HCT116 (cell line): Measurements from ENCODE around the gene PFKFB2. TPM values are rescaled to one million over a fixed set of nuclear protein-coding genes. Genes with fewer than 3 reads are reported as not detected.

Source experiments
- ATAC-seq: fragments of 200-7000 bp; cut with Tn5 transposase; 2 replicates; pipeline ENCODE4 v1.9.1; 2020; ENCODE audit warnings: mild to moderate bottlenecking, moderate library complexity
- BruUV-seq: library from RNA; stranded (reverse); fragments of 400-500 nt; replicated peaks from 2 replicates; lab custom pipeline; 2021; lab: Mats Ljungman, UMichigan
- CTCF ChIA-PET: fragments of 300-600 bp; sonication (Branson Sonifier 250); formaldehyde crosslinking; loops from one replicate; lab custom pipeline; 2021; ENCODE audit warnings: antibody characterized with exemption; lab: Charles Lee
- POLR2A ChIA-PET: fragments of 300-600, 350-600 bp; sonication (Branson Sonifier 250); formaldehyde crosslinking; loops from one replicate; lab custom pipeline; 2021; ENCODE audit warnings: antibody characterized with exemption; lab: Charles Lee
- RAD21 ChIA-PET, 2 experiments: fragments of 300-600 bp; sonication (Branson Sonifier 250); formaldehyde crosslinking; loops; one replicate each; lab custom pipeline; 2023; ENCODE audit warnings: low total read pairs in 2 of 2; ENCODE audit not compliant: uncharacterized antibody in 2 of 2, unreplicated experiment in 2 of 2, low non-redundant PET in 1 of 2; lab: Charles Lee
- DNase-seq: peaks from one replicate; pipeline ENCODE4 v3.0.0-alpha.2; 2010; ENCODE audit warnings: low read depth, low spot score
- H2AFZ ChIP-seq: fragments of 200-600 bp; shearing (Covaris generic), sonication (generic); 2 replicates; pipeline ENCODE4 v1.6.1; 2017; ENCODE audit warnings: low read depth, mixed run types, mixed read lengths, antibody characterized with exemption, low read length; ENCODE audit not compliant: poor library complexity, severe bottlenecking
- H3K27ac ChIP-seq: 2 replicates; pipeline ENCODE4 v1.5.1; 2012; ENCODE audit warnings: low read depth, low read length
- H3K27me3 ChIP-seq: fragments of 200-600 bp; sonication (generic); 2 replicates; pipeline ENCODE4 v1.6.1; 2016; ENCODE audit warnings: mixed run types, low read length, mixed read lengths; ENCODE audit not compliant: insufficient read depth
- H3K36me3 ChIP-seq, 2 experiments: fragments of 200-500 bp in 1 of 2; fragments of 200-600 bp in 1 of 2; sonication (Bioruptor generic) in 1 of 2; sonication (generic) in 1 of 2; 2 replicates each; pipeline versions ENCODE4 v1.5.1 to v1.6.1; 2014 to 2016; ENCODE audit warnings: low read length in 2 of 2, inconsistent platforms in 1 of 2, mixed read lengths in 1 of 2, mixed run types in 1 of 2; ENCODE audit not compliant: insufficient read depth in 2 of 2, control insufficient read depth in 1 of 2
- H3K4me1 ChIP-seq, 2 experiments: fragments of 200-600 bp in 1 of 2; sonication (generic) in 1 of 2; 2 replicates each; pipeline versions ENCODE4 v1.5.1 to v1.6.1; 2012 to 2017; ENCODE audit warnings: low read length in 2 of 2, inconsistent platforms in 1 of 2, mild to moderate bottlenecking in 1 of 2, mixed read lengths in 1 of 2, mixed run types in 1 of 2, moderate library complexity in 1 of 2; ENCODE audit not compliant: insufficient read depth in 2 of 2, control insufficient read depth in 1 of 2
- H3K4me2 ChIP-seq: fragments of 200-600 bp; sonication (generic); 2 replicates; pipeline ENCODE4 v1.6.1; 2017; ENCODE audit warnings: mixed run types, low read length, mixed read lengths
- H3K4me3 ChIP-seq, 2 experiments: fragments of 200-600 bp in 1 of 2; sonication (generic) in 1 of 2; replicated peaks in 1 of 2; 2 replicates each; pipeline ENCODE4 v1.5.1; 2011 to 2016; ENCODE audit warnings: low read length in 2 of 2, control low read depth in 1 of 2, low read depth in 1 of 2, mild to moderate bottlenecking in 1 of 2, mixed read lengths in 1 of 2, mixed run types in 1 of 2
- H3K79me2 ChIP-seq: fragments of 200-600 bp; sonication (generic); 2 replicates; pipeline ENCODE4 v1.6.1; 2017; ENCODE audit warnings: mild to moderate bottlenecking, mixed run types, low read length, moderate library complexity, mixed read lengths; ENCODE audit not compliant: insufficient read depth
- H3K9ac ChIP-seq: fragments of 200-600 bp; sonication (generic); 2 replicates; pipeline ENCODE4 v1.6.1; 2016; ENCODE audit warnings: low read length, mixed read lengths
- H3K9me2 ChIP-seq: fragments of 200-600 bp; sonication (generic), shearing (Covaris generic); 2 replicates; pipeline ENCODE4 v1.6.1; 2017; ENCODE audit warnings: mixed run types, mild to moderate bottlenecking, moderate library complexity; ENCODE audit not compliant: insufficient read depth
- H3K9me3 ChIP-seq, 2 experiments: fragments of 200-500 bp in 1 of 2; fragments of 200-600 bp in 1 of 2; sonication (Bioruptor generic) in 1 of 2; sonication (generic) in 1 of 2; 2 replicates each; pipeline ENCODE4 v1.6.1; 2014 to 2017; ENCODE audit warnings: low read length in 2 of 2, mixed read lengths in 2 of 2, inconsistent platforms in 1 of 2, low read depth in 1 of 2, mild to moderate bottlenecking in 1 of 2, mixed run types in 1 of 2, moderate library complexity in 1 of 2; ENCODE audit not compliant: control insufficient read depth in 1 of 2, insufficient read depth in 1 of 2
- H4K20me1 ChIP-seq: fragments of 200-600 bp; sonication (generic), shearing (Covaris generic); 2 replicates; pipeline ENCODE4 v1.6.1; 2017; ENCODE audit warnings: mixed run types, mild to moderate bottlenecking, moderate library complexity; ENCODE audit not compliant: insufficient read depth
- CEBPB ChIP-seq: IDR thresholded peaks from 2 replicates; pipeline ENCODE4 v1.6.1; 2012; ENCODE audit warnings: low read depth
- CTCF ChIP-seq, 3 experiments: fragments of 200-600 bp in 1 of 3; sonication (generic) in 1 of 3; IDR thresholded peaks in 2 of 3; conservative IDR thresholded peaks in 1 of 3; 2 replicates each; pipeline ENCODE4 v1.5.1; 2012 to 2017; ENCODE audit warnings: low read depth in 2 of 3, low read length in 2 of 3, antibody characterized with exemption in 1 of 3, borderline replicate concordance in 1 of 3, control low read depth in 1 of 3, mild to moderate bottlenecking in 1 of 3, mixed read lengths in 1 of 3, mixed run types in 1 of 3, moderate library complexity in 1 of 3; ENCODE audit not compliant: insufficient read depth in 1 of 3
- ELF1 ChIP-seq: IDR thresholded peaks from 2 replicates; pipeline ENCODE4 v1.6.1; 2012; ENCODE audit warnings: low read depth, borderline replicate concordance
- EZH2 ChIP-seq: fragments of 200-600 bp; sonication (generic); IDR thresholded peaks from 2 replicates; pipeline ENCODE4 v1.6.1; 2017; ENCODE audit warnings: antibody characterized with exemption, mixed run types
- EZH2phosphoT487 ChIP-seq: fragments of 200-600 bp; IDR thresholded peaks from 2 replicates; pipeline ENCODE4 v1.6.1; 2018; ENCODE audit warnings: antibody characterized with exemption, borderline replicate concordance
- FOSL1 ChIP-seq: IDR thresholded peaks from 2 replicates; pipeline ENCODE4 v1.6.1; 2012; ENCODE audit warnings: low read depth
- POLR2A ChIP-seq: IDR thresholded peaks from 2 replicates; pipeline ENCODE4 v1.7.0; 2011; ENCODE audit warnings: borderline replicate concordance; ENCODE audit not compliant: insufficient read depth, insufficient read length; ENCODE audit errors: extremely low read depth
- POLR2AphosphoS5 ChIP-seq: IDR thresholded peaks from 2 replicates; pipeline ENCODE4 v1.6.1; 2011; ENCODE audit warnings: mild to moderate bottlenecking, low read depth, low read length, moderate library complexity
- RAD21 ChIP-seq: IDR thresholded peaks from 2 replicates; pipeline ENCODE4 v1.6.1; 2012; ENCODE audit warnings: low read depth, mild to moderate bottlenecking
- SIN3A ChIP-seq: IDR thresholded peaks from 2 replicates; pipeline ENCODE4 v1.6.1; 2012; ENCODE audit warnings: low read depth
- SP1 ChIP-seq: IDR thresholded peaks from 2 replicates; pipeline ENCODE4 v1.6.1; 2012; ENCODE audit warnings: low read depth
- SRF ChIP-seq: IDR thresholded peaks from 2 replicates; pipeline ENCODE4 v1.6.1; 2012; ENCODE audit warnings: low read depth
- TCF7L2 ChIP-seq: IDR thresholded peaks from 2 replicates; pipeline ENCODE4 v1.7.0; 2011; ENCODE audit warnings: borderline replicate concordance, inconsistent platforms; ENCODE audit not compliant: insufficient read depth, insufficient read length; ENCODE audit errors: extremely low read depth
- YY1 ChIP-seq: IDR thresholded peaks from 2 replicates; pipeline ENCODE4 v1.6.1; 2011; ENCODE audit warnings: low read length, low read depth, moderate library complexity, mild to moderate bottlenecking; ENCODE audit not compliant: insufficient replicate concordance; ENCODE audit errors: extremely low read depth
- ZFX ChIP-seq: fragments of 450-650 bp; IDR thresholded peaks from 2 replicates; pipeline ENCODE4 v1.6.1; 2017
- ZNF274 ChIP-seq: fragments of 200-500 bp; sonication (Bioruptor generic); IDR thresholded peaks from 2 replicates; pipeline ENCODE4 v1.6.1; 2014; ENCODE audit warnings: mild to moderate bottlenecking, low read depth, low read length, inconsistent platforms
- intact Hi-C: fragments of 100-400 bp; cut with micrococcal nuclease; formaldehyde crosslinking; loops from 2 replicates; pipeline ENCODE4 v1.10.0; 2022
- total RNA-seq: library from RNA; stranded (reverse); gene quantifications from one replicate; pipeline ENCODE4 v1.2.1, GENCODE V29; 2021; ENCODE audit not compliant: unreplicated experiment
- TF ChIP-seq, protein P1 (sequence below): IDR thresholded peaks from 2 replicates; pipeline ENCODE4 v1.6.1; 2012
- TF ChIP-seq, protein P2 (sequence below): IDR thresholded peaks from 2 replicates; pipeline ENCODE4 v1.6.1; 2011; ENCODE audit warnings: mild to moderate bottlenecking, low read length, moderate library complexity; ENCODE audit not compliant: insufficient replicate concordance; ENCODE audit errors: extremely low read depth
- TF ChIP-seq, protein P3 (sequence below): IDR thresholded peaks from 2 replicates; pipeline ENCODE4 v1.6.1; 2012; ENCODE audit warnings: low read depth

PFKFB2 gene
- total RNA-seq, 1 experiment from 2014 or later = 13.9 TPM

DNA sequence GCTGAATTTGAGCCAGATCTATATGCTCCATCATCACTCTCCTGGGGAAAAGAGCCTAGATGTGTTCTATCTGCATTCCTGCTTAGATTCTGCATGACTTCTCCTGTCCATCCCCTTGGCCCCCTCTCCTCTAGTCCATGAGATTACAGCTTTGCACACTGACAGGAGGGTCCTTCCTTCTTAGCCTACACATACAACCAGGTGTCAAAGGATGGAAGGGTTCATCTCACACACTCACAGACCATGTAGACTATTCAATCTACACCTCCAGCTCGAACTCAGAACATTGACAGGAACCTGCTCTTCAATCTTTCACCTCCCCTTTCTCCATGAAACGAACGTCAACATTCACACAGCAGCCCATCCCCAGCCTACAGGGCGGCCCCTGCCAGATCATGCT is 34.4 kb upstream of the PFKFB2 start:
- no peaks in the 10 kb centered on the region for H3K9me3 ChIP-seq
- TF ChIP-seq, protein P1, sequence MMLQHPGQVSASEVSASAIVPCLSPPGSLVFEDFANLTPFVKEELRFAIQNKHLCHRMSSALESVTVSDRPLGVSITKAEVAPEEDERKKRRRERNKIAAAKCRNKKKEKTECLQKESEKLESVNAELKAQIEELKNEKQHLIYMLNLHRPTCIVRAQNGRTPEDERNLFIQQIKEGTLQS = no peak
- TF ChIP-seq POLR2AphosphoS5 (no peak), CTCF (IDR thresholded peaks at IDR 0.05 in 2 of 3, conservative IDR thresholded peaks at IDR 0.05 in 1 of 3; ENCODE audit: borderline replicate concordance in 1 of 3, insufficient read depth in 1 of 3, low read depth in 2 of 3, low read length in 2 of 3) (no peak), TCF7L2 (no peak), CEBPB (no peak), SRF (no peak), POLR2A (no peak), RAD21 (no peak), ELF1 (no peak), ZNF274 (no peak), EZH2phosphoT487 (no peak), SIN3A (no peak), YY1 (no peak), ZFX (no peak), EZH2 (no peak), SP1 (no peak), FOSL1 (no peak)
- TF ChIP-seq, protein P2, sequence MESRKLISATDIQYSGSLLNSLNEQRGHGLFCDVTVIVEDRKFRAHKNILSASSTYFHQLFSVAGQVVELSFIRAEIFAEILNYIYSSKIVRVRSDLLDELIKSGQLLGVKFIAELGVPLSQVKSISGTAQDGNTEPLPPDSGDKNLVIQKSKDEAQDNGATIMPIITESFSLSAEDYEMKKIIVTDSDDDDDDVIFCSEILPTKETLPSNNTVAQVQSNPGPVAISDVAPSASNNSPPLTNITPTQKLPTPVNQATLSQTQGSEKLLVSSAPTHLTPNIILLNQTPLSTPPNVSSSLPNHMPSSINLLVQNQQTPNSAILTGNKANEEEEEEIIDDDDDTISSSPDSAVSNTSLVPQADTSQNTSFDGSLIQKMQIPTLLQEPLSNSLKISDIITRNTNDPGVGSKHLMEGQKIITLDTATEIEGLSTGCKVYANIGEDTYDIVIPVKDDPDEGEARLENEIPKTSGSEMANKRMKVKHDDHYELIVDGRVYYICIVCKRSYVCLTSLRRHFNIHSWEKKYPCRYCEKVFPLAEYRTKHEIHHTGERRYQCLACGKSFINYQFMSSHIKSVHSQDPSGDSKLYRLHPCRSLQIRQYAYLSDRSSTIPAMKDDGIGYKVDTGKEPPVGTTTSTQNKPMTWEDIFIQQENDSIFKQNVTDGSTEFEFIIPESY = no peak
- TF ChIP-seq, protein P3, sequence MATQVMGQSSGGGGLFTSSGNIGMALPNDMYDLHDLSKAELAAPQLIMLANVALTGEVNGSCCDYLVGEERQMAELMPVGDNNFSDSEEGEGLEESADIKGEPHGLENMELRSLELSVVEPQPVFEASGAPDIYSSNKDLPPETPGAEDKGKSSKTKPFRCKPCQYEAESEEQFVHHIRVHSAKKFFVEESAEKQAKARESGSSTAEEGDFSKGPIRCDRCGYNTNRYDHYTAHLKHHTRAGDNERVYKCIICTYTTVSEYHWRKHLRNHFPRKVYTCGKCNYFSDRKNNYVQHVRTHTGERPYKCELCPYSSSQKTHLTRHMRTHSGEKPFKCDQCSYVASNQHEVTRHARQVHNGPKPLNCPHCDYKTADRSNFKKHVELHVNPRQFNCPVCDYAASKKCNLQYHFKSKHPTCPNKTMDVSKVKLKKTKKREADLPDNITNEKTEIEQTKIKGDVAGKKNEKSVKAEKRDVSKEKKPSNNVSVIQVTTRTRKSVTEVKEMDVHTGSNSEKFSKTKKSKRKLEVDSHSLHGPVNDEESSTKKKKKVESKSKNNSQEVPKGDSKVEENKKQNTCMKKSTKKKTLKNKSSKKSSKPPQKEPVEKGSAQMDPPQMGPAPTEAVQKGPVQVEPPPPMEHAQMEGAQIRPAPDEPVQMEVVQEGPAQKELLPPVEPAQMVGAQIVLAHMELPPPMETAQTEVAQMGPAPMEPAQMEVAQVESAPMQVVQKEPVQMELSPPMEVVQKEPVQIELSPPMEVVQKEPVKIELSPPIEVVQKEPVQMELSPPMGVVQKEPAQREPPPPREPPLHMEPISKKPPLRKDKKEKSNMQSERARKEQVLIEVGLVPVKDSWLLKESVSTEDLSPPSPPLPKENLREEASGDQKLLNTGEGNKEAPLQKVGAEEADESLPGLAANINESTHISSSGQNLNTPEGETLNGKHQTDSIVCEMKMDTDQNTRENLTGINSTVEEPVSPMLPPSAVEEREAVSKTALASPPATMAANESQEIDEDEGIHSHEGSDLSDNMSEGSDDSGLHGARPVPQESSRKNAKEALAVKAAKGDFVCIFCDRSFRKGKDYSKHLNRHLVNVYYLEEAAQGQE = no peak
- no peaks in the 10 kb centered on the region for H3K9me2 ChIP-seq
- no peak overlapping the region for H3K9ac ChIP-seq
- CTCF ChIA-PET = no interaction called here
- no peak overlapping the region for H3K27ac ChIP-seq
- H3K36me3 ChIP-seq = no peaks in the 10 kb centered on the region; a peak in 1 of 4 replicates
- no peaks in the 10 kb centered on the region for H3K79me2 ChIP-seq
- RAD21 ChIA-PET = no interaction called here
- H3K4me1 ChIP-seq = peaks cover 15 to 67% of the 10 kb centered on the region in 2 experiments
- no peak for DNase-seq
- intact Hi-C loops = no loop called here
- no peaks in the 10 kb centered on the region for H3K27me3 ChIP-seq
- no peaks in the 10 kb centered on the region for H4K20me1 ChIP-seq
- H3K4me2 ChIP-seq = peak overlapping the region; percentile 72
- no peak overlapping the region for H3K4me3 ChIP-seq
- no peak for ATAC-seq
- no peak overlapping the region for H2AFZ ChIP-seq
- no TSS peak for BruUV-seq
- POLR2A ChIA-PET = no interaction called here
